NOMO-1 treated with dmso at 0.1 percent for 144 hours (cell line): ENCODE measurements around the gene CDR2.
"Not testable (repeated sequence)": the region's sequence is repeated elsewhere in the genome, so short reads cannot be mapped to it uniquely, and the experiment has no call there.

Source experiments
- DNase-seq: peaks from one replicate; lab custom pipeline; 2025; ENCODE audit not compliant: unreplicated experiment; lab: John Stamatoyannopoulos, UW

The CDR2 gene

GRCh38 chr16:22375963-22376640 is 1.7 kb upstream of the CDR2 start:
- DNase-seq, result no peak

GRCh38 chr16:22375117-22375962 is 921 bp upstream of the CDR2 start:
- no peak for DNase-seq

GRCh38 chr16:22373662-22374310 is 633 bp downstream of the CDR2 start:
- DNase-seq, result no peak

GRCh38 chr16:22372882-22373661 is 1.3 kb downstream of the CDR2 start:
- DNase-seq, result no peak

- no peak for DNase-seq
These were observed 4.2 kb downstream of the CDR2 start for GRCh38 chr16:22370038-22370820.

GRCh38 chr16:22369221-22369811 is 5.1 kb downstream of the CDR2 start:
- DNase-seq, result no peak

GRCh38 chr16:22368200-22368826 is 6.1 kb downstream of the CDR2 start:
- not testable (repeated sequence) for DNase-seq

- DNase-seq, result no peak
These were observed 7.5 kb downstream of the CDR2 start for GRCh38 chr16:22366889-22367288.

GRCh38 chr16:22366371-22366770 is 8.0 kb downstream of the CDR2 start:
- no peak for DNase-seq

GRCh38 chr16:22364241-22364640 is 10.2 kb downstream of the CDR2 start:
- DNase-seq, result no peak

- no peak for DNase-seq
These were observed 13.3 kb downstream of the CDR2 start for GRCh38 chr16:22360963-22361659.

GRCh38 chr16:22359679-22360078 is 14.7 kb downstream of the CDR2 start:
- no peak for DNase-seq

GRCh38 chr16:22358000-22358399 is 16.4 kb downstream of the CDR2 start:
- no peak for DNase-seq

GRCh38 chr16:22357635-22357971 is 16.8 kb downstream of the CDR2 start:
- no peak for DNase-seq

GRCh38 chr16:22356930-22357634 is 17.3 kb downstream of the CDR2 start:
- DNase-seq, result no peak

- peak; percentile 54 for DNase-seq
These were observed 18.9 kb downstream of the CDR2 start for GRCh38 chr16:22355487-22355908.

GRCh38 chr16:22353933-22354541 is 20.4 kb downstream of the CDR2 start:
- no peak for DNase-seq
